Stimulated activated CD8-positive, alpha-beta memory T cell treated with anti-CD3 and anti-CD28 coated beads, Interleukin-15, amount 100 ng/mL, for 24 hours (primary cell): ENCODE measurements around the gene SDK1.

Experiments
- DNase-seq: peaks from one replicate; pipeline ENCODE4 v3.0.0-alpha.2; 2020; ENCODE audit warnings: low read depth

Gene SDK1, protein sequence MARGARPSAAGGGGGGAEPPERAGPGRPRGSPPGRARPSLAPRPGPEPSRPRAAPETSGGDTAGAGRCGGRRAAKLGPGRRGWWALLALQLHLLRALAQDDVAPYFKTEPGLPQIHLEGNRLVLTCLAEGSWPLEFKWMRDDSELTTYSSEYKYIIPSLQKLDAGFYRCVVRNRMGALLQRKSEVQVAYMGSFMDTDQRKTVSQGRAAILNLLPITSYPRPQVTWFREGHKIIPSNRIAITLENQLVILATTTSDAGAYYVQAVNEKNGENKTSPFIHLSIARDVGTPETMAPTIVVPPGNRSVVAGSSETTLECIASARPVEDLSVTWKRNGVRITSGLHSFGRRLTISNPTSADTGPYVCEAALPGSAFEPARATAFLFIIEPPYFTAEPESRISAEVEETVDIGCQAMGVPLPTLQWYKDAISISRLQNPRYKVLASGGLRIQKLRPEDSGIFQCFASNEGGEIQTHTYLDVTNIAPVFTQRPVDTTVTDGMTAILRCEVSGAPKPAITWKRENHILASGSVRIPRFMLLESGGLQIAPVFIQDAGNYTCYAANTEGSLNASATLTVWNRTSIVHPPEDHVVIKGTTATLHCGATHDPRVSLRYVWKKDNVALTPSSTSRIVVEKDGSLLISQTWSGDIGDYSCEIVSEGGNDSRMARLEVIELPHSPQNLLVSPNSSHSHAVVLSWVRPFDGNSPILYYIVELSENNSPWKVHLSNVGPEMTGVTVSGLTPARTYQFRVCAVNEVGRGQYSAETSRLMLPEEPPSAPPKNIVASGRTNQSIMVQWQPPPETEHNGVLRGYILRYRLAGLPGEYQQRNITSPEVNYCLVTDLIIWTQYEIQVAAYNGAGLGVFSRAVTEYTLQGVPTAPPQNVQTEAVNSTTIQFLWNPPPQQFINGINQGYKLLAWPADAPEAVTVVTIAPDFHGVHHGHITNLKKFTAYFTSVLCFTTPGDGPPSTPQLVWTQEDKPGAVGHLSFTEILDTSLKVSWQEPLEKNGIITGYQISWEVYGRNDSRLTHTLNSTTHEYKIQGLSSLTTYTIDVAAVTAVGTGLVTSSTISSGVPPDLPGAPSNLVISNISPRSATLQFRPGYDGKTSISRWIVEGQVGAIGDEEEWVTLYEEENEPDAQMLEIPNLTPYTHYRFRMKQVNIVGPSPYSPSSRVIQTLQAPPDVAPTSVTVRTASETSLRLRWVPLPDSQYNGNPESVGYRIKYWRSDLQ (N-terminal part only)

DNA sequence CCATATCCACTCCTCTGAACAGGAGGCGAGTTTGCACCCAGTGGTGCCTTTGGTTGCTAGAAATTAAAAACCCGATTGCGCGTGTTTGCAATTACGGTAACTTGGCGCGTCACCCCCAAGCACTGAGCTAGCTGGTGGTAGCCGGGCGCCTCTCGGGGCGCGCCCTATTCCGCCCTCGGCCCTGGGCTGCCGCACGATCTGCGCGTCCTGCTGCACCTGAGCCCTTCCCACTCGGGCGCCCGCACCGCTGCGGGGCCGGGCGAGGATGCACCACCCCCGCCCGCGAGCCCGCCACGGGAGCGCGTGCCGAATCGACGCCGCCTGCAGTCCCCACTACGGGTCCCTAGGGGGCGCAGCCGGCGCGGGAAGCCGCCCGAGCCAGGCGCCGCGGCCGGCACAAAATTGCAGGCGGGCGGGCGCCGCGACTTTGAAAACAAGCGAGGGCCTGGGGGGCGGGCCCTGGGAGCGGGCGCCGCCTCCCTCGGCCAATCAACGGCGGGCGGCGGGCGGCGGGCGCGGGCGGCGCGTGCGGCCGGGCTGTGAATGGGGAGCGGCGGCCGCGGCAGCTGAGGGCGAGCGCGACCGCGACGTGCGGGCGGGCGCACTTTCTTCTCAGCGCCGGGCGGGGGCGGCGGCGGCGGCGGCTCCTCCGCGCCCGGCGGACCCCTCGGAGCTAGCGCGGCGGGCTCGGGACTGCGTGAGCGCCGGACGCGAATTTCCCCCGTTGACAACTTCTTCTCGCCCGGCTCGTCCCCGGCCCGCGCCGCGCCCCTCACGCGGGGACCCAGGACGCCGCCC, at the start of gene SDK1:
Gene SDK1, plus strand, starts transcription at position 602 of the 798 bp plus-strand sequence. CDS start 335 bp downstream, outside the sequence.
- DNase-seq: peak; percentile 88

DNA sequence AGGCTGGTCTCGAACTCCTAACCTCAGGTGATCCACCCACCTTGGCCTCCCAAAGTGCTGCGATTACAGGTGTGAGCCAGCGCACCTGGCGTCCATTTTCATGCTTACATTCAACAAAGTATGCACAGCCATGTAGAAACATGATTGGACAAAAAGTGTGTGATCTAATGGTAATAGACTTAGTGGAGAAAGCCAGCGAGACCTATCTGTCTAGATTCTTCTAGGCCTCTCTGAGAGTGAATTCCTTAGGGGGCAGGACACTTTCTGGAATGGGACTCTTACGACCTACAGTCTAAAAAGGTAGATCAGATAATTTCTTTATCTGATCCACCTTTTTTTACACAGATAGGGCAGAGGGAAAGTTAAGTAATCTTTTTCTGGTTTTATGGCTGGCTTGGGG, 46.3 kb upstream of the SDK1 start:
- DNase-seq: no peak

DNA sequence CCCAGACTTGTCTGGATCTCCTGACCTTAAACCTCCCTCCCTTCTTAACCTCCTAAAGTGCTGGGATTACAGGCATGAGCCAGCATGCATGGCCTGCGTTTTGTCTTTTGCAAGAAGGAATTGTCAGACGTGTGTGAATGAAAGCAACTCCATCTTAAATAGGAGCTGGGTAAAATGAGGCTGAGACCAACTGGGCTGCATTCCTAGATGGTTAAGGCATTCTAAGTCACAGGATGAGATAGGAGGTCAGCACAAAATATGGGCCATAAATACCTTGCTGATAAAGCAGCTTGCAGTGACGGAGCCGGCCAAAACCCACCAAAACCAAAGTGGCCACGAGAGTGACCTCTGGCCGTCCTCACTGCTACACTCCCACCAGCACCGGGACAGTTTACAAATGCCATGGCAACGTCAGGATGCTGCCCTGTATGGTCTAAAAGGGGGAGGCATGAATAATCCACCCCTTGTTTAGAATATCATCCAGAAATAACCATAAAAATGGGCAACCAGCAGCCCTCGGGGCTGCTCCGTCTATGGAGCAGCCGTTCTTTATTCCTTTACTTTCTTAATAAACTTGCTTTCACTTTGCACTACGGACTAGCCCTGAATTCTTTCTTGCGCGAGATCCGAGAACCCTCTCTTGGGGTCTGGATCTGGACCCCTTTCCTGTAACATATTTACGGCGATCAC, 41.2 kb upstream of the SDK1 start:
- DNase-seq: no peak

DNA sequence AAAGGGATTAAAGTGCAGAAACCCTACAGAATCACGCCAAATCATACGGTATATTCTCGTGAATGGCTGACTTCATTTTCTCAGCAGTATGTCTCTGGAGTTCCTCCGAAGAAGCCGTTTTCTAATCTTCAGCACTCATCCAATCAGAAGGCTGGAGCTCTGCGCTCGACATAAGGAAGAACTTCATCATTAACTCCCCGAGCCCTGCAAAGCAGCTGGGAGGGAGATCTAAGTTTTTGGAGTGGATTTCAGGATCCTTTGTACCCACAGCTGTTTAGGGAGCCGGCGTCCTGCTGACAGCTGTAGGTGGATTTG, 40.7 kb upstream of the SDK1 start:
- DNase-seq: no peak

DNA sequence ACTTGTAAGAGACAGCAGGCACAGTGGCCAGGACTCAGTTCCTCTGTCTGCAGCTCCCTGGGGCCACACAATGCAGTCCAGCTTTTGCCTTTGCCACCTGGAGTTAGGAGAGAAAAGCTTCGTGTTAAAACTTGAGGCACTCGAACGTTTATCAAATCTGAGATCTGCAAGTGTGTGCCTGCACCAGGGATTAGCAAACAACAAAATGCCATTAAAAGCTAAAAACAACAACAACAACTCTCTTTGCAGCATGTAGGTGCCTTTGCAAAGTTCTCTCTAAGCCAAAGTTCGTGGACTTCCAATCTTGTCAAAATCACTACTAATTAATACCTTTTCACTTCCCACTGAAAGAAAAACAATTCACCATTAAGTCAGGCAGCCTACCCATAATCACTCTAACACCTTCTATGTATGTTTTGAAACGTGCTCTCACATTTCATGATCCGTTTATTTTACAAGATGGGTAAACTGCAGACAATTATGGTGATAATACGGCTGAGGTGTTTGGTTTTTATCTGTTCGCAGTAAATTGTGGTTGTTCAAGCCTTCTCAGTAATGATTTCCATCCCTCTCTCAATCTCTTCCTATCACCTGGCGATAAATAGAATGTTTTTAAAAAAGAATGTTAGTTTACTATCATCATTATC, 36.2 kb upstream of the SDK1 start:
- DNase-seq: no peak

DNA sequence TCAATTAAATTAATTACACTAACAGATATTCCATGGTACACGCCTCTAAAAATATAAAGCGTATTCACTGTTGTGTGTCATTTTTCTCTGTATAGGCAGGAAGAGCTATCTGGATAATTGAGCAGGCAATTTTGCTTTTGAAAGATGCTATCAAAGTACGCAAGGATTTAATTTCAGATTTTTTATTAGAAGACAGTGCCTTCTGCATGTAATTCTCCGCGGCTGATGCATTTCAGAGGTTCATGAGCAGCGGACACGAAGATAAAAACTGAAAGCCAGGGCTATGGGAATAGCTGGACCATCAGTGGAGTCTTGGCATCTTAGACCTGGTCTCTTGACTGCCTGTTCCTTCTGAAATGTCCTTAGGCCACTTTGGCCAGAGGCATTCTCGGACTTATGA, 35.7 kb upstream of the SDK1 start:
- no peak for DNase-seq

DNA sequence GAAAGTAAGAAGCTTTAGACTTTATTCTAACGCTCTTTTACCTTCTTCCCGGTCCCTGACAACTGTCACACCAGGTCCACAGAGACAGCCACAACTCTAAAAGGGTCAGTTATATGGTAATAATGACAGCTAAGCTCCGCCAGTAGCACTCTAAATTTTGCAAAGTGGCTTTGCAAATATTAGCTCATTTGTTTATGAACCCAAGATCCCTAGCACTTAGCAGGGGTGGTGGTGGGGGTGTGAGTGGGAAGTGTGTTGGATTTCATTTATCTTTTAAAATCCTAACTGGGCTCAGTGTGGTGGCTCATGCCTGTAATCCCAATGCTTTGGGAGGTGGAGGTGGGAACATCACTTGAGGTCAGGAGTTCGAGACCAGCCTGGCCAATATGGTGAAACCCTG, 34.8 kb upstream of the SDK1 start:
- DNase-seq: no peak

DNA sequence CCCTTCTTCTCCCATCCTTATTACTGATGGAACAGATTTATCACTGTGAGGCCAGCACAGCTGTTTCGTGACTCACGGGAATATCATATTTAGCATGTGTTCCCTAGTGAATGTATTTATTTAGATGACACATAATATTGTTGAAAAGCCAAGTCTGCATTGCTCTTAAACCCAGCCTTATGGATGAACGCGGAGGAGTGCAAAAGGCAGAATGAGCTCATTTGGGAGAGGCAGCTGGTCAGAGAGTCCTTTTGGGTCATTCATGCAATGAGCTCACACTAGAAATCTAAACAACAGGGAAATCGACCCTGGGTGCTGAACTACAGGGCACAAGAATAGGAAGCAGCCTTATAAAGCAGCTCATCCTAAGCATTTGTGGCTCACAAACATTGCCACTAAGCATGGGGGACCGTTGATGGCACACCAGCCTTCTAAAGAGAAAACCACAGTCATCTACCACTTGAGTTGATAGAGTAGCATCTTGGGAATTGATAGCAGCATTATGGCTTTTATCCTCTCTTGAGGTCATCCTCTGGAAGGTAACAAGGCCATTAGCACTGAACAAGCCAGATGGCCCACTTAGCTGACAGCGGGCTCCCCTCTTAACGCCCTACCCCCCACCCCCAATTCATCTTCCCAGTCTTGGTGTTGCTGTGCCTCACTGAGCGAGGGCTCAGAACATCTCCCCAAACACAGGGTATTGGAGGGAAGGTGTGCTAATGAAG, 32.9 kb upstream of the SDK1 start:
- DNase-seq: no peak

DNA sequence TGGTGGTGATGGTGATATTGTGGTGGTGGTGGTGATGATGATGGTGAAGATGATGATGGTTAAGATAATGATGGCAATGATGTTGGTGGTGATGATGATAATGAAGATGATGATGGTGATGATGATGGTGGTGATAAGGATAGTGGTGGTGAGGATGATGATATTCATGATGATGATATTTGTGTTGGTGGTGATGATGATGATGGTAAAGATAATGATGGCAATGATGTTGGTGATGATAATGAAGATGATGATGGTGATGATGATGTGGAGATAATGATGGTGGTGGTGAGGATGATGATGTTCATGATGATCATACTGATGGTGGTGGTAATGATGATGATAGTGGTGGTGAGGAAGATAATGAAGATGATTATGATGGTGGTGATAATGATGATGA, 30.7 kb upstream of the SDK1 start:
- DNase-seq: no peak

DNA sequence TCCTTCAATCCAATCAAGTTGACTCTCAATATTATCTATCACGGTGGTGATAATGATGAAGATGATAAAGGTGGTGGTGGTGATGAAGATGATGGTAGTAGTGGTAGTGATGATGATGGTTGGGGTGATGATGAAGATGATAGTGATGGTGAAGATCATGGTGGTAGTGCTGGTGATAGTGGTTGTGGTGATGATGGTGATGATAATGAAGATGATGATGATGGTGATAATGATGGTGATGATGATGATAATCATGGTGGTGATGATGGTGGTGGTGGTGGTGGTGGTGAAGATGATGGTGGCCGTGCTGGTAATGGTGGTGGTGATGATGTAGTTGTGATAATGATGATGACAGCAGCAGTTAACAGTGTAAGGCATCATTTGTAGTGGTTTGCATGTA, 29.8 kb upstream of the SDK1 start:
- DNase-seq: no peak

DNA sequence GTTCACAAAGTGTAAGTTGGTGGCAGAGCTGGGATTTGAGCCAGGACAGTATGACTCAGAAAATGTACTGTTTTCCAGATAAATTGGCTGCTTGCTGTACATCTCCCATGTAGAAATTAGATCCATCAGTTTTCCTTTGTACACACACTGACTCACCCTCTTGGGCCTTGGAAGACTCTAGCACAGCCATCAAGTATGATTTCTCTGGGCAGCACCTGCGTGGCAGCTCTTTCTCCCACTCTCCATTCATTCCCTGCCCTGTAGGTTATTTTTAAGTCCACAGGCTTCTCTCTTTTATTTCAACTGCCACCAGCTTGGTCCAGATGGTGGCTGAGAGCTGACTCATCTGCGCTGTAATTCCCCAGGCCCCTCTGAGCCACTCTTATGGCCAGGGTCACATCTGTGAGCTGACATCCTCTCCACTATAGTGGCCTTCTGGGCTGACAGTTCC, 28.3 kb upstream of the SDK1 start:
- DNase-seq: no peak

DNA sequence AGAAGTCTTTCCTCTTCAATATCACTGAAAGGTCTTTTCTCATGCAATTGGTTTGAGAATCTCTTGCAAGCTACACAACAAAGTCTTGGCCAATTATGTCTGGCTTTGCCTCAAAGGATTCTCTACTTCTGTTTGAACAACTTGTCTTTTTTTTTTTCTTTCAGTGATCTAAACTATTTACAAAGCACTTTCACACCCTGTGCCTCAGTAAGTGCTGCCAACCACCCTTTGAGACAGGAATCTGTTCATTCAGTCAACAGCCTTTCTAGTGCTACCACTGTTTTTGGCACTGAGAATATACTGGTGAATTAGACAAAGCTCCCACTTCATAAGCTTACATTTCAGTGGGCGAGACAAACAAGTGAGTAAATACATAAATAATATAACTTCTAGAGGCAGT, 26.9 kb upstream of the SDK1 start:
- DNase-seq: no peak

DNA sequence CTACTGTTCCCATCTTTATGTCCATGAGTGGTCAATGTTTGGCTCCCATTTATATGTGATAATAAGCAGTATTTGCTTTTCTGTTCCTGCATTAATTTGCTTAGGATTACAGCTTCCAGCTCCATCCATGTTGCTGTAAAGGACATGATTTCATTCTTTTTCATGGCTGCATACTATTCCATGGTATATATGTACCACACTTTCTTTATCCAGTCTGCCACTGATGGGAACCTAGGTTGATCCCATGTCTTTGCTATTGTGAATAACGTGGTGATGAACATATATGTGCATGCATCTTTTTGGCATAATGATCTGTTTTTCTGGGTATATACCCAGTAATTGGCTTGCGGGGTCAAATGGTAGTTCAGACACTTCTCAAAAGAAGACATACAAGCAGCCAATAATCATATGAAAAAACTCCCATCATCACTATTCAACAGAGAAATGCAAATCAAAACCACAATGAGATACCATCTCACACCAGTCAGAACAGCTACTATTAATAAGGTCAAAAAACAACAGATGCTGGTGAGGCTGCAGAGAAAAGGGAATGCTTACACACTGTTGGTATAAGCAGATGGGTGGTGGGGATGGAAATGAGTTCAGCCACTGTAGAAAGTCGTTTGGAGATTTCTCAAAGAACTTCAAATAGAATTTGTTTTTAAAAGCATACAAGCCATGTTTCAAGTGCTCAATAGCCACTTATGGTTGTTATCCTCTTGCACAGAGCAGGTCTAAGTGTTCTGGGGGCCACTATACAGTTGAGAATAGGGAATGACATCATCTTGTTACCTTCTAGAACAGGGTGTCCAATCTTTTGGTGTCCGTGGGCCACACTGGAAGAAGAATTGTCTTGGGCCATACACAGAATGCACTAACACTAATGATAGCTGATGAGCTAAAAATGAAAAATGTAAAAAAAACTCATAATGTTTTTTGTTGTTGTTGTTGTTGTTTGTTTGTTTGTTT, 23.2 kb upstream of the SDK1 start:
- no peak for DNase-seq

DNA sequence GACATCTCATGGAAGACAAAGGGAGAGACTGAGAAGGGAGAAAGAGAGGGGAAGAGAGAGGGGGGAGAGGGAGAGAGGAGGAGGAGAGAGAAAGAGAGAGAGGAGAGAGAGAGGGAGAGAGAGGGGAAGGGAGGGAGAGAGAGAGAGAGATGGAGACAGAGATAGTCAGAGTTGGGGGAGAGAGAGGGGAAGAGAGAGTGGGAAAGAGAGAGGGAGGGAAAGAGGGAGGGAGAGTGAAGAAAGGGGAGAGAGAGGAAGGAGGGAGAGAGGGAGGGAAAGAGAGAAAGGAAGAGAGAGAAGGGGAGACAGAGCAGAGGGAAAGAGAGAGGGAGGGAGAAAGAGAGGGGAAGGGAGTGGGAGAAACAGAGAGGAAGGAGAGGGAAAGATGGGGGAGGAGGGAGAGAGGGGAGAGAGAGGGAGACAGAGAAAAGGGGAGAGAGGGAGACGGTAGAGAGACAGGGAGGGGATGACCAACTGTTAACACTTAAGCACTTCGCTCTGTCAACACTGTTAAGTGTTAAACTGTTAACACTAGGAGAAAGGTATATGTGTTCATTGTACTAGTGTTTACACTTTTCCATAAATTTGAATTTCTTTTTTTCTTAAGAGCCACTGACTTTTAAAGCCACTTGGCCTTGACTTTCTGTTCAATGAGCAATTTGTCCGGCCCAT, 21.8 kb upstream of the SDK1 start:
- DNase-seq: no peak

DNA sequence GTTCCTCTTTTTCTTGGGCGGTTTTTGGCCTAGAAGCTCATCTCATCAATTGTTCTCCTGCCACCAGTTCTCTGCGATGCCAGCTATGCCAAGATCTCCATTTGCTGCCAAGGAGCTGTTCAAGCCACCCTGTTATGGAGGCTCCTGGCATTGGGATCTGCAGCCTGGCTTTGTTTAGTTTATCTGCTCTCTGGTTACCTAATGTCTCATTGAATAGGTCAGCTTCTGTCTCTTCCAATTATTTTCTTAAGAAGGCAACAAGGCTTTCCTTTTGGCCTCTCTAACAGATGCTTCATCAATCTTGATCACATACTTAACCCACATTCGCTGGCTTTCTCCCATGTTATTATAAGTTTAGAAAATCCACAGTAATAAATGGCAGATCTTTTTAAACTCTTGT, 20.6 kb upstream of the SDK1 start:
- no peak for DNase-seq

DNA sequence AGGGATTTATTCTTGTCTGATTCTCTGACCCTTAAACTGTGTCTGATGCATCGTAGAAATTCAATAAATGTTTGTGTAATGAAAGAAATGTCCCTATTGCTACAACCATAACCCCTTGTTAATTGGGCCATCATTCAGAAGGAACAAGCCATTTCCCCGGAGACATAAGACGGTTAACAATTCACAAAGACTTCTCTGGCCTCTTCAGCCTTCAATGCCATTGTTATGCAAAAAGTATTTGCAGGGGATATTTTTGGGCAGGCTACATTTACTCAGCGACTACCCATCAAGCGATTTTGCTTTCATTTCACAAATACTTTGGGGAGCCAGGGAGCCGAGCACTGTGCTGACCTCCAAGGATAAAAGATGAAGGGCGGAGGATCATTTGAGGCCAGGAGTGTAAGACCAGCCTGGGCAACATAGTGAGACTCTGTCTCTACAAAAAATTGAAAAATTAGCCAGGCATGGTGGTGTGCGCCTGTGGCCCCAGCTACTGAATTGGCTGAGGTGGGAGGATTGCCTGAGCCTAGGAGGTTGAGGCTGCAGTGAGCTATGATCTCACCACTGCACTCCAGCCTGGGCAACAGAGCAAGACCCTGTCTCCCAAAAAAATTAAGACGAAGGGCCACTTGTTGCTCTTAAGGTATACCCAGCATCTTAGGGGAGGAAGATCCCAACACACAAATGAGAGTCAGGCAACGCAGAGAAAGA, 20.0 kb upstream of the SDK1 start:
- no peak for DNase-seq

DNA sequence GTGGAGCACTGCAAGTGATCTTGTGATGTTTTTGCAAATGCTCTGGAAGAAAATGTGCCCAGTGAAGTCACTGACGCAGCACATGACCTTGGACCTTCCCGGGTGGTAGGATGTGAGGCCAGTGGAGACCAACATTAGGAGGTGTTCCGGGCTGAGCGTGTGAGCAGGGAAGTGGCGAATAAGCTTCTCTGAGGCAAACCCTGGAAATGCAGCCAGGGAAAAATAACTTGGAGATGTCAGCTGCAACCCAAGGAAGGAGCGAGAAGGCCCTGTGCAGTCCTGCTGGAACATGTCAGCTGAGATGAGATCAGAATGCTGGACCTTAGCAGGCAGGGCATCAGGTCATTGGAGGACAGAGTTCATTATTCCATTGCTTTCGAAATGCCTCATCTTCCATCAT, 18.6 kb upstream of the SDK1 start:
- no peak for DNase-seq
